Measurements from ENCODE around the gene NUDCD3. TPM values are rescaled to one million over a fixed set of nuclear protein-coding genes. Genes with fewer than 3 reads are reported as not detected.

The NUDCD3 gene
- total RNA-seq, 4 donors from 2014 or later: 29.7 to 66.7 (median 40.0) TPM

DNA sequence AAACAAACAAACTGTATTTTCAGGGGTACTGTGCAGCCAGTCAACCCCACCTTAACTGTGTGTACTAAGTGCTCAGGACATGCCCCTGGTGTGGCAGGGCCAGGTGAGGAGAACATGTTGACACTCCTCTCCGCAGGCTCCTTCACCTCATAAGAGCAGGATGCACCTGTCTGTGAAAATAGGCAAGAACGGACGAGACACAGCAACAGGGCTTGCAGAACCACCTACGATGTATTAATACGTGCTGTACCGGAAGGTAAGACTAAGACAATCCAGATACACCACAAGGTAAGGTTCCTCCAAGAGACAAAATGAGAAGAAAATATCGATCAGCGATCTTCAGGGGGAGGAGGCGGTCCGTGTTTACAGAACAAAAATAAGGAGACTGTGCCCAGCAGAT lies 99.3 kb downstream of the NUDCD3 start:
- TF ChIP-seq, protein P1, sequence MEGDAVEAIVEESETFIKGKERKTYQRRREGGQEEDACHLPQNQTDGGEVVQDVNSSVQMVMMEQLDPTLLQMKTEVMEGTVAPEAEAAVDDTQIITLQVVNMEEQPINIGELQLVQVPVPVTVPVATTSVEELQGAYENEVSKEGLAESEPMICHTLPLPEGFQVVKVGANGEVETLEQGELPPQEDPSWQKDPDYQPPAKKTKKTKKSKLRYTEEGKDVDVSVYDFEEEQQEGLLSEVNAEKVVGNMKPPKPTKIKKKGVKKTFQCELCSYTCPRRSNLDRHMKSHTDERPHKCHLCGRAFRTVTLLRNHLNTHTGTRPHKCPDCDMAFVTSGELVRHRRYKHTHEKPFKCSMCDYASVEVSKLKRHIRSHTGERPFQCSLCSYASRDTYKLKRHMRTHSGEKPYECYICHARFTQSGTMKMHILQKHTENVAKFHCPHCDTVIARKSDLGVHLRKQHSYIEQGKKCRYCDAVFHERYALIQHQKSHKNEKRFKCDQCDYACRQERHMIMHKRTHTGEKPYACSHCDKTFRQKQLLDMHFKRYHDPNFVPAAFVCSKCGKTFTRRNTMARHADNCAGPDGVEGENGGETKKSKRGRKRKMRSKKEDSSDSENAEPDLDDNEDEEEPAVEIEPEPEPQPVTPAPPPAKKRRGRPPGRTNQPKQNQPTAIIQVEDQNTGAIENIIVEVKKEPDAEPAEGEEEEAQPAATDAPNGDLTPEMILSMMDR (IDR thresholded peaks at IDR 0.05; ENCODE audit: low read depth): no peak

DNA sequence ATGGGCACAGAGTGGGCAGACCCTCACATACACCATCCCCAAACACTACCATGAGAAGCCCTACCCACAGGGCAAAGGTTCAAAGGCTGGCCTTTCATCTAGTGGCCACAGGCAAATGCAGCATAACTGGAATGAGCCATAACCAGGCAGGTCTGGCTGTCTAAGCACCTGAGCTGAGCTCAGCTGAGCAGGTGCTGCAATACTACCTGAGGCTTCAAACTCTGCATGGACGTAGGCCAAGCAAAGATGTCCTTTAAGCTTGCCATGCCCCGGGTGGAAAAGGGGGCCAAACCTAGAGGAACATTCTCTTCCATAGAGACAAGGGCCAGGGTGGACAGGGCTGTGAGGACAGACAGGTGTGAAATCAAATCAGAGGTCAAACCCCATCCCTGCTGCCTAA lies 99.8 kb downstream of the NUDCD3 start:
- TF ChIP-seq, protein P1 (IDR thresholded peaks at IDR 0.05; ENCODE audit: low read depth): no peak

DNA sequence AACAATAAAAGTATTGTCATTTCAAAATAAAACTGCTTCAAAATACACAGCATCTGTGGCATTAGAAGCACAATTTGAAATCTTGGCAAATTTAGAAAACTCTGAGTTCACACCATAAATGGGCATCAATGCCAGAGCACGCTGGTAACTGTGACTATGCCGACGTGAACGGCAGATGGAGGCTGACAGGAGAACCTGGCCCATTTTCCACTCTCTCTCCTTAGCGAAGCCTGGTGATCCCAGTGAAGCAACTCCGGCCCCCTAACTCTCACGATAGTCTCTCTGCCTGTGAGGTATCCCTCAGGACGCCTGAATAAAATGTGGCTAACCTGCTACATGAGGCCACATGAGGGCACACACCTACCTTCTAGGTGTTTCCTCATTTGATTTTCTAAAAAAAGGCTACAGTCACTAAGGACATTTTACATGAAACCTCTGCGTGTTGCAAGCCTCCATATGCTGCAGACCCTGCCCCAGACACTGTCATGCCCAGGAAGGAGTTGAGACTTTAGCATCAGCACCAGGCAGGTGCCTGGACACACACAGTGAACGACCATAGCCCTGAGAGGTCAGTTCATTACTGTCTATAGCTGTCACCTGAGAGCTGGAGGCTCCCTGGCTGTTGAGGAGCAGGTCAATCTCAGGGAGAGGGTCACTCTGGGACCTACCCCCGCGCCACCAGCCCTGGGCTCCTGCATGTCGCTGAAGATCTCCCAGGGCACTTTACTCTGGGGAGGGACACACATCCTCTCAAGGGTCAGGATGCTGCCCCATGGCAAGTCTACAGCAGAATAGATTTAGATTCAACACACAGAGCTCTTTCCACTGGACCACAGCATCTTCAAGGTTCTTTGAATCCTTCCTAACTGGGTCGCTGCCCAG lies 102.1 kb downstream of the NUDCD3 start:
- TF ChIP-seq, protein P1 (IDR thresholded peaks at IDR 0.05; ENCODE audit: low read depth): no peak

DNA sequence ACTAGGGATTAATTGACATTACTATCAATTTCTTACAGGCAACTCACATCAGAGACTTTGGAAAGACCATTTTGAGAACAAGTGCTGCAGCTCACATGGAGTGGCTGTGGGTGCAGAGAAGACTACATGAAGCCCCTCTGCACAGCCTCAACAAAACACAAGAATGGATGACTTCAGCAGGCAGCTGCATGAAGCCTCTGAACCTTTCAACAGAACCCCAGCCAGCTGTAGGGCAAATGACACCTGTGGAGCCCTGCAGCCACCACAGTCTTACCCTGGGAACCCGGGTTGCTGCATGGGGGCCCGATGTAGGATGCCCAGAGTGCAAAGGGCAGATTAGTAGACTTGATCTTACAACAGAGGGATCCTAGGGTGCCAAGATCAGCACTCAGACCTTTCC lies 103.1 kb downstream of the NUDCD3 start:
- TF ChIP-seq, protein P1 (IDR thresholded peaks at IDR 0.05; ENCODE audit: low read depth): no peak

DNA sequence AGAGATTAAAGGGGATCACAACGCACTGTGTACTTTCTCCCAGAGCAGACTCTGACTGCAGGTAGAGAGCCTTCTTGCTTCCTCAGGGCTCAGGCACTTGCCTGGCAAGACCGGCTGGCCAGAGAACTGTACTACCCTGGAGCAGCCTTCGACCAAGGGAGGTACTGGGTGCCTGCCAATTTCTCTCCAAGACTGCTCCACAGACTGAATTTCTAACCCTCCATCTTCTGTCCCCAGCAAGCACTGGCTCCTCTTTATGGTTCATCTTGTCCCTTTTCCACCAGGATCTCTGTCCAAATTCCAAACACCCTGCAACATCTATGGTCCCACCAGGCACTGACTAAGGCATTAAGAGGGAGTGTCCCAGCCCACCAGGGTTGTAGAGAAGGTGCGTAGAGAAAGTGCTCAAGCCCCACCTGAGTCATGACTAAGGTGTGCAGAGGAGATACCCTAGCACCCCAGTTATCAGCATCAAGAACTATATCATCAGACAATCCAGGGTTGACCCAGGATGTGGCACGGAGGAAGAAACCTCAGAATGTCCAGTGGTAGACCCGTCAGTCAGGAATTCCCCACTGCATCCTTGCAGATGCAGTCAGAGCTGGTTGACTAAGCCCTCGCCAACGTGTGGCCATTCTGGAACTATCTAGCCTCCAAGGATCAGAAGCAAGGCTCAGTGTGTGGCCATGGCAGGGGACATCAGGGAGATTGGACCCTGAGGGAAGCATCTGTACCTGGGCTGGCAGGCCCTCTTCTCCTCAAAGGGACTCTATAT lies 104.1 kb downstream of the NUDCD3 start:
- TF ChIP-seq, protein P1 (IDR thresholded peaks at IDR 0.05; ENCODE audit: low read depth): no peak

DNA sequence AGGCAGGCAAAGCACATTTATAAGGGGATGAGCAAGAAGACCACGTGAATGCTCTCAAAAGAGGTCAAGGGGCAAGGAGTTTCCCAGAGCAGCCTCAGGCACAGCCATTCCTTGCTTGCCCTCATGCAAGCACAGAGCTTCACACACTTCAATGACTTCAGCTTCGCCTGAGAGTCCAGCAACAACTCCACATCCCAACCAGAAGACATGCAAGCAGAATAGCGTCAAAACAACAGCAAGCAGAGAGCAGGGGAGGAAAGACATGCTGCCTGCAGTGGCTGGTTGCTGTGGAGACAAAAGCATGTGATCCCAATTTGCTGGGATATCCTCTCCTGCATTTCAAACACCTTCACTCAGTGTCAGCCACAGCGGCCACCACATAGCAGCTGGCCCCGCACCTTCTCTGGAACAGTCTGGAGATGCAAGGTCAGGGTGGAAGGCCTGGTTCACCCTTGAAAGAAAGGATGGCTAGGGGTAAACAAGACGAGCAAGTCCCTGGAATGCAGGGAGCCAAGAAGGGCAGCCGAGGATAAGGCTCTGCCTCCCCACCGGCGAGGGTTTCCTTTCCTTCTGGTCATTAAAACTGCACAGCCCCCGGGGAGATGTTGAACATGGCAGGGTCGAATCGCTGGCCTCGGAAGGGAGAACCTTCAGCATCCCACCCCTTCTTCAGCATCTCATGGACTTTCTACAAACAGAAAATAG lies 104.9 kb downstream of the NUDCD3 start:
- TF ChIP-seq, protein P1 (IDR thresholded peaks at IDR 0.05; ENCODE audit: low read depth): no peak
